Measurements from ENCODE around the gene PDE4B. TPM values are rescaled to one million over a fixed set of nuclear protein-coding genes. Genes with fewer than 3 reads are reported as not detected.

The PDE4B gene
- total and polyA plus RNA-seq, 10 of the 15 experiments (the other 5 are each of a cell fraction or from before 2014, with no cell fraction given) = 3.0 to 13.2 (median 5.7) TPM

DNA sequence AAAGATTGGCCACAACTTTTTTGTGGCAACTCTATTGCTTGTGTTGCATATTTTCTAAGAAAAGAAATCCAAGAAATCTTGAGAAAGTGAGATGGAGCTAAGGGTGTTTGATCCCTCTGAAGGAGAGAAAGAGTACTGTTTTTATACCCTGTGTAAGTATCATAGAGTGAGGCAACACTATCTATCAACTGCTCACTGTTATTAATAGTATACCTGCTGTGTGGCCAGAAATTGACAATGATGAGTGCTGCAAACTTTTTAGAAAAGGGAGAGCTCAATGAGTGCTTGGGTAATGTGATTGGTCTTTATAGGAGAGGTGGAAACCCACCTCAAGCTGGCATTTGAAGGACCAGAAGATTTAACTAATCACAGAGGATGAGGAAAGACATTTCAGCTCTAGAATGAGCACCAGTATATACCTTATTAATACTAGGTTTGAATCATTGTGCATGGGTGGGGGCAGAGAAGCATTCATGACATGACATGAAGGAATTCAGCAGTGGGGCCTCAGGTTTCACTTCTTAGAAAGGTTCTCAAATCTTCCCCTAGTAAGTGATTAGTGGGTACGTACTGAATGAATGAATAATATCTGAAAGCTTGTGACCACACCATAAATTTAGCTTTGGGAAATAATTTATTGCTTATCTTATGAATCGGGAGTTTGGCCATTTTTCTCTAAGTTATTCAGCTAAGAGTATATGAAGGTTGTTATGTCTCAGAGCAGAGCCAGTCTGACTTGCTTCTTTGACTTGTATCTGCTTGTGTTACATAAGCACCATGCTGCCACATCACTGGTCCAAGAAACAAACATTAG, 572.1 kb downstream of the PDE4B start (continued):
- TF ChIP-seq RUNX3 (IDR thresholded peaks at IDR 0.05; ENCODE audit: low read length) (peak; percentile 84), CBFB (IDR thresholded peaks at IDR 0.05; ENCODE audit: low read depth) (no peak), DPF2 (IDR thresholded peaks at IDR 0.05) (no peak), NFIC (IDR thresholded peaks at IDR 0.05; ENCODE audit: low read depth, low read length) (peak; percentile 91), FOXK2 (IDR thresholded peaks at IDR 0.05) (no peak), BHLHE40 (IDR thresholded peaks at IDR 0.05; ENCODE audit: borderline replicate concordance in 1 of 2, low read depth in 2 of 2, low read length in 1 of 2) (no peak), TARDBP (IDR thresholded peaks at IDR 0.05; ENCODE audit: borderline replicate concordance) (no peak), IKZF2 (IDR thresholded peaks at IDR 0.05) (peak; percentile 50 to 52; a peak in 2 of 4 replicates), CHD1 (IDR thresholded peaks at IDR 0.05; ENCODE audit: low read depth, low read length) (no peak), SPI1 (IDR thresholded peaks at IDR 0.05; ENCODE audit: borderline replicate concordance, insufficient read depth, low read depth, low read length) (no peak), YY1 (IDR thresholded peaks at IDR 0.05; ENCODE audit: low read depth, low read length) (no peak), ZZZ3 (IDR thresholded peaks at IDR 0.05; ENCODE audit: control insufficient read depth, insufficient read length, low read depth) (no peak), KAT2A (conservative IDR thresholded peaks at IDR 0.05; ENCODE audit: control insufficient read depth, low read depth, low read length) (no peak), SP1 (IDR thresholded peaks at IDR 0.05; ENCODE audit: low read depth, low read length) (no peak), SUZ12 (IDR thresholded peaks at IDR 0.05; ENCODE audit: unreplicated experiment) (no peak), CUX1 (IDR thresholded peaks at IDR 0.05; ENCODE audit: insufficient replicate concordance, low read depth, low read length) (no peak), ZNF207 (IDR thresholded peaks at IDR 0.05; ENCODE audit: borderline replicate concordance) (no peak), CHD4 (IDR thresholded peaks at IDR 0.05) (no peak), PAX8 (IDR thresholded peaks at IDR 0.05) (no peak), PRDM15 (CRISPR knock-in tag; IDR thresholded peaks at IDR 0.05) (no peak), ASH2L (IDR thresholded peaks at IDR 0.05; ENCODE audit: borderline replicate concordance, low read depth) (no peak)

Data from GM12878 (cell line).